HG03432 (cell line): ENCODE results near the gene PPIF.

Experiments used
- ATAC-seq: cut with Tn5 transposase; IDR thresholded peaks from one replicate; pipeline ENCODE4 v1.9.1; 2021; ENCODE audit warnings: mild to moderate bottlenecking, moderate library complexity; ENCODE audit not compliant: unreplicated experiment

The PPIF gene

GRCh38 chr10:79385392-79385795, 38.1 kb downstream of the PPIF start:
- ATAC-seq: no peak

GRCh38 chr10:79385804-79386531, 38.7 kb downstream of the PPIF start:
- ATAC-seq: no peak

GRCh38 chr10:79386637-79387465, 39.6 kb downstream of the PPIF start:
- ATAC-seq: no peak

GRCh38 chr10:79387466-79387973, 40.3 kb downstream of the PPIF start:
- ATAC-seq: no peak

GRCh38 chr10:79387974-79388850, 40.9 kb downstream of the PPIF start:
- no peak for ATAC-seq

GRCh38 chr10:79390057-79390456, 42.8 kb downstream of the PPIF start:
- no peak for ATAC-seq

GRCh38 chr10:79390551-79391229, 43.4 kb downstream of the PPIF start:
- ATAC-seq: peak; percentile 63

GRCh38 chr10:79391231-79392019, 44.2 kb downstream of the PPIF start:
- ATAC-seq: no peak

- no peak for ATAC-seq
These were observed 44.7 kb downstream of the PPIF start for GRCh38 chr10:79392020-79392398.

- no peak for ATAC-seq
These were observed 45.4 kb downstream of the PPIF start for GRCh38 chr10:79392506-79393176.

GRCh38 chr10:79393221-79393923, 46.1 kb downstream of the PPIF start:
- no peak for ATAC-seq

- no peak for ATAC-seq
These were observed 46.8 kb downstream of the PPIF start for GRCh38 chr10:79393924-79394610.

GRCh38 chr10:79394664-79395063, 47.4 kb downstream of the PPIF start:
- no peak for ATAC-seq

- ATAC-seq: no peak
These were observed 49.3 kb downstream of the PPIF start for GRCh38 chr10:79396520-79396919.

GRCh38 chr10:79397051-79397450, 49.8 kb downstream of the PPIF start:
- ATAC-seq: no peak

GRCh38 chr10:79397575-79398303, 50.5 kb downstream of the PPIF start:
- ATAC-seq: no peak

GRCh38 chr10:79398642-79399041, 51.4 kb downstream of the PPIF start:
- no peak for ATAC-seq
